ENCODE measurements around the gene CSNK2A3. TPM values are rescaled to one million over a fixed set of nuclear protein-coding genes. Genes with fewer than 3 reads are reported as not detected.

Gene CSNK2A3
- total and polyA plus RNA-seq, 3 donors from 2014 or later = 1.5 to 4.0 (median 3.9) TPM

DNA sequence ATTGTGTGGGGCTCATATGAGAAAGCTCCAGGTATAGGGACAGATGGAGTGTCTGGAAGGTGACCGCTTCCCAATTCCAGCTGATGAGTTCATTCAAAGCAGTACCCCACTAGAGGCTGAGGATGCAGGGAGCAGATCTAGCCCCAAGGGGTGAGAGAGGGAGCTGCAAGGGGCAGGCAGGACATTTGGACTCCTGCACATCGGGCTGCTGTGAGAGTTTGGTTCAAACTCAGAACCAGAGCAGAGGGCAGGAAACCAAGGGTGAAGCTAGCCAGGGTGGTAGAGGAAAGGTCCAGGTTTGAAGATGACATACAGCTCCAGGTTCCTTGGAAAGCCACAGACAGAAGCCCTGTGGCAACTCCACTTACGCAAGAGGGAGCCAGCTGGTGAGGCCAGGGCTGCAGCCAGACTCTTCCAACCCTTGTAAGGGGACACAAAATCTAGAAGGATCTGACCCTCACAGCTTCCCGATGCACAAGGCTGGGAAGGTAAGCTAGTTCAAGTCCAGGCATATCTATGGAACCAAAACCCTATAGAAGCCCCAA, 1.9 kb downstream of the CSNK2A3 start:
- Histone ChIP-seq H3K27me3 (no peaks in the 10 kb centered on the region), H3K27ac (no peak overlapping the region), H3K4me3 (no peak overlapping the region), H3K36me3 (ENCODE audit: low read depth, missing control alignments) (no peaks in the 10 kb centered on the region), H3K9me3 (no peaks in the 10 kb centered on the region), H3K4me1 (peaks cover 45% of the 10 kb centered on the region)
- no peak for DNase-seq
- intact Hi-C loops (cut with DNase I; ENCODE audit: low total_unique reads) = no loop called here
- TF ChIP-seq, protein P1, sequence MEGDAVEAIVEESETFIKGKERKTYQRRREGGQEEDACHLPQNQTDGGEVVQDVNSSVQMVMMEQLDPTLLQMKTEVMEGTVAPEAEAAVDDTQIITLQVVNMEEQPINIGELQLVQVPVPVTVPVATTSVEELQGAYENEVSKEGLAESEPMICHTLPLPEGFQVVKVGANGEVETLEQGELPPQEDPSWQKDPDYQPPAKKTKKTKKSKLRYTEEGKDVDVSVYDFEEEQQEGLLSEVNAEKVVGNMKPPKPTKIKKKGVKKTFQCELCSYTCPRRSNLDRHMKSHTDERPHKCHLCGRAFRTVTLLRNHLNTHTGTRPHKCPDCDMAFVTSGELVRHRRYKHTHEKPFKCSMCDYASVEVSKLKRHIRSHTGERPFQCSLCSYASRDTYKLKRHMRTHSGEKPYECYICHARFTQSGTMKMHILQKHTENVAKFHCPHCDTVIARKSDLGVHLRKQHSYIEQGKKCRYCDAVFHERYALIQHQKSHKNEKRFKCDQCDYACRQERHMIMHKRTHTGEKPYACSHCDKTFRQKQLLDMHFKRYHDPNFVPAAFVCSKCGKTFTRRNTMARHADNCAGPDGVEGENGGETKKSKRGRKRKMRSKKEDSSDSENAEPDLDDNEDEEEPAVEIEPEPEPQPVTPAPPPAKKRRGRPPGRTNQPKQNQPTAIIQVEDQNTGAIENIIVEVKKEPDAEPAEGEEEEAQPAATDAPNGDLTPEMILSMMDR (IDR thresholded peaks at IDR 0.05) = no peak
- TF ChIP-seq POLR2A (IDR thresholded peaks at IDR 0.05) = no peak
- 90 to 93% methylated on average over 4 of the region's 4 CpGs for WGBS, 2 donors

DNA sequence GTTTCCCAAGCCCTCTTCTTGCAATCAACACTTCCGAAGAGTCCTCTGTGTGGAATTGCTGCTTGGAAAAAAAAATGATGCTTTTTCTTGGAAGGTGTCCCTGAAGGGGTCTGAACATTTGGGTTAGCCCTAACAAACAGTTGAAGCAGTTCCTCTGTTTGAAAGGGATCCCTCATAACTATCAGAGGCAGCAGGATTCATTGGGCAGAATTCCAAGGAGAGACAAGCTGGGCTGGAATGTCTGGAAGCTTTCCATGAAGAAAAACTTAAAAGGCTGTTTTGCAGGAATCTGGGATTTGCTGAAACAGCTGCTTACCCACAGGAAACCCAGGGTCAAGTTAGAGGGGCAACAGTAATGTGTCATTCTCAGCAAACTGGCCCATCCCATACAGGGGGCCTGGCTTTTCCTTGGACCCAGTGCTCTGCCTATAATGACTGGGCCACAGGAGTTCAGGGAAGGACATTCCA, 3.1 kb downstream of the CSNK2A3 start:
- Histone ChIP-seq H3K36me3 (ENCODE audit: low read depth, missing control alignments) (no peaks in the 10 kb centered on the region), H3K27me3 (no peaks in the 10 kb centered on the region), H3K27ac (no peak overlapping the region), H3K9me3 (no peaks in the 10 kb centered on the region), H3K4me1 (peaks cover 45% of the 10 kb centered on the region), H3K4me3 (no peak overlapping the region)
- peak; percentile 51 for DNase-seq
- WGBS, 2 donors = 31 to 38% methylated on average over 1 of the region's 1 CpG
- intact Hi-C loops (cut with DNase I; ENCODE audit: low total_unique reads) = no loop called here
- no peak for TF ChIP-seq POLR2A (IDR thresholded peaks at IDR 0.05)
- TF ChIP-seq, protein P1 (IDR thresholded peaks at IDR 0.05) = no peak

DNA sequence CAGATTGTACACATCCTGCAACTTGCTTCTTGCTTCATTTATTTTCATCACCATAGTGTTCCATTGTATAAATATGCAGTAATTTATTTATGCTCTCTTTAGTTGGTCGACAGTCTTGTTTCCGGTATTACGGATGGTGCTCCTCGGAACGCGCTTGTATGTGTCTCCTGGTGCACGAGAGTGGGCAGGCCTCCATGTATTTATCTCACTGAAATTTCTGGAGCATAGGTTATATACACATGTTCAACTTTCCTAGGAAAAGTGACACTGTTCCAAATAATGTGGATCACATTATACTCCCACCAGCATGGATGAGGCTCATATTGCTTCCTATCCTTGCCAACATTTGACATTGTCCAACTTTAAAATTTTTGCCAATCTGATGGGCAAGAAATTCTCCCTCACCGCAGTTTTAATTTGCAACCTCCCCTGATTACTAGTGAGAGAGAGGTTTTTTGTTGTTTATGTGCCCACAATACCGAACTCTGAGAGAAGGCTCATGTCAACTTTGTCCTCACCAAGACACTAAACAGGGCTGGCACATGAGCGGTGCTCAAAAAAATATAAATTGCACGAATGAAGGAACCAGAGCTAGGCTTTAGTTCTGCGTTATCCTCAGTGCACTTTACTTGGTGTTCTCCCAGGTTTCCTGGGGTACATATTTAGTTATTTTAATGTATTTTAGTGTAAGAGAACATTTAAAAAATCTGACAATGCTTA, 3.8 kb downstream of the CSNK2A3 start:
- no peak for DNase-seq
- Histone ChIP-seq H3K27me3 (no peaks in the 10 kb centered on the region), H3K4me3 (no peak overlapping the region), H3K27ac (no peak overlapping the region), H3K36me3 (ENCODE audit: low read depth, missing control alignments) (no peaks in the 10 kb centered on the region), H3K9me3 (no peaks in the 10 kb centered on the region), H3K4me1 (peaks cover 45% of the 10 kb centered on the region)
- whole genome bisulfite sequencing, 2 donors = 42 to 47% methylated on average over 12 of the region's 12 CpGs
- intact Hi-C loops (cut with DNase I; ENCODE audit: low total_unique reads) = no loop called here
- no peak for TF ChIP-seq POLR2A (IDR thresholded peaks at IDR 0.05)
- TF ChIP-seq, protein P1 (IDR thresholded peaks at IDR 0.05) = no peak

DNA sequence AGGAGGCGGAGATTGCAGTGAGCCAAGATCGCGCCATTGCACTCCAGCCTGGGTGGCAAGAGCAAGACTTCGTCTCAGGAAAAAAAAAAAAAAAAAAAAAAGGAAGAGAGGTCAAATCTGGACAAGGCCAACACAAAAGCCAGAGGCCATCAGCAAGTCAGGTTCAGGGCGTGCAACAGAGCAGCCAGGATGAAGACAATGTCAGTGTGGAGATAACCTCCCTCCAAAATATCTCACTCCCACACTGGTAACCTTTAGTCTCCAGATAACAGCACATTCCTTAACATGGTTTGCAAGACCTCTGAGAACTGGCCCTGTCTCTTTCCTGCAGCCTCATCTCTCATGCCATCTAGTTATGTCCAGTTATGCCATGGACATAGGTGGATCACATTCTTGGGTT, 4.7 kb downstream of the CSNK2A3 start:
- Histone ChIP-seq H3K9me3 (no peaks in the 10 kb centered on the region), H3K27ac (no peak overlapping the region), H3K36me3 (ENCODE audit: low read depth, missing control alignments) (no peaks in the 10 kb centered on the region), H3K27me3 (no peaks in the 10 kb centered on the region), H3K4me1 (peaks cover 45% of the 10 kb centered on the region), H3K4me3 (no peak overlapping the region)
- peak; percentile 59 for DNase-seq
- TF ChIP-seq, protein P1 (IDR thresholded peaks at IDR 0.05) = no peak
- no peak for TF ChIP-seq POLR2A (IDR thresholded peaks at IDR 0.05)
- intact Hi-C loops (cut with DNase I; ENCODE audit: low total_unique reads) = no loop called here
- whole genome bisulfite sequencing, 2 donors = 39 to 46% methylated on average over 4 to 5 of the region's 5 CpGs
